SK-N-SH treated with all-trans-retinoic acid at 6 μM for 48 hours (cell line): ENCODE data around the gene C20orf144.

Experiments used
- CSDC2 ChIP-seq: fragments of 250-450 bp; sonication (Bioruptor Pico); IDR thresholded peaks from 2 replicates; pipeline ENCODE4 v1.5.0; 2020; ENCODE audit warnings: mild to moderate bottlenecking, moderate library complexity
- GLIS3 ChIP-seq: fragments of 250-450 bp; sonication (Bioruptor Pico); IDR thresholded peaks from 2 replicates; pipeline ENCODE4 v1.5.0; 2020; ENCODE audit warnings: mild to moderate bottlenecking, moderate library complexity
- ISL1 ChIP-seq: fragments of 250-450 bp; sonication (Bioruptor Pico); IDR thresholded peaks from 2 replicates; pipeline ENCODE4 v2.1.2; 2022; ENCODE audit warnings: mild to moderate bottlenecking, moderate library complexity
- OSR1 ChIP-seq: fragments of 250-450 bp; sonication (Bioruptor Pico); IDR thresholded peaks from 2 replicates; pipeline ENCODE4 v1.8.0; 2022; ENCODE audit warnings: moderate library complexity, mild to moderate bottlenecking, inconsistent platforms
- PATZ1 ChIP-seq: fragments of 250-450 bp; sonication (Bioruptor Pico); IDR thresholded peaks from 2 replicates; pipeline ENCODE4 v1.8.0; 2020; ENCODE audit warnings: mild to moderate bottlenecking, moderate library complexity, borderline replicate concordance
- RARB ChIP-seq: fragments of 250-450 bp; sonication (Bioruptor Pico); IDR thresholded peaks from 2 replicates; pipeline ENCODE4 v1.8.0; 2021; ENCODE audit warnings: mild to moderate bottlenecking, moderate library complexity
- SNAI2 ChIP-seq: fragments of 250-450 bp; sonication (Bioruptor Pico); IDR thresholded peaks from 2 replicates; pipeline ENCODE4 v1.5.0; 2020; ENCODE audit warnings: mild to moderate bottlenecking, moderate library complexity
- TOX ChIP-seq: fragments of 250-450 bp; sonication (Bioruptor Pico); IDR thresholded peaks from 2 replicates; pipeline ENCODE4 v1.8.0; 2021; ENCODE audit warnings: mild to moderate bottlenecking, moderate library complexity, borderline replicate concordance
- ZFP3 ChIP-seq: fragments of 250-450 bp; sonication (Bioruptor Pico); IDR thresholded peaks from 2 replicates; pipeline ENCODE4 v1.5.0; 2020; ENCODE audit warnings: mild to moderate bottlenecking, moderate library complexity
- ZFP30 ChIP-seq: fragments of 450-650 bp; formaldehyde crosslinking; IDR thresholded peaks from 2 replicates; pipeline ENCODE4 v1.5.0; 2022; ENCODE audit warnings: mild to moderate bottlenecking, moderate library complexity
- ZNF70 ChIP-seq: fragments of 450-650 bp; formaldehyde crosslinking; IDR thresholded peaks from 2 replicates; pipeline ENCODE4 v1.5.0; 2020; ENCODE audit warnings: mild to moderate bottlenecking, moderate library complexity
- TF ChIP-seq, protein P1 (sequence below): fragments of 250-450 bp; sonication (Bioruptor Pico); IDR thresholded peaks from 2 replicates; pipeline ENCODE4 v1.5.0; 2020; ENCODE audit warnings: mild to moderate bottlenecking, moderate library complexity
- TF ChIP-seq, protein P2 (sequence below): fragments of 250-450 bp; sonication (Bioruptor Pico); IDR thresholded peaks from 2 replicates; pipeline ENCODE4 v1.5.1; 2020; ENCODE audit warnings: low read depth, mild to moderate bottlenecking, moderate library complexity
- TF ChIP-seq, protein P3 (sequence below): fragments of 250-450 bp; sonication (Bioruptor Pico); IDR thresholded peaks from 2 replicates; pipeline ENCODE4 v1.8.0; 2021; ENCODE audit warnings: low read depth, mild to moderate bottlenecking, moderate library complexity, borderline replicate concordance

DNA sequence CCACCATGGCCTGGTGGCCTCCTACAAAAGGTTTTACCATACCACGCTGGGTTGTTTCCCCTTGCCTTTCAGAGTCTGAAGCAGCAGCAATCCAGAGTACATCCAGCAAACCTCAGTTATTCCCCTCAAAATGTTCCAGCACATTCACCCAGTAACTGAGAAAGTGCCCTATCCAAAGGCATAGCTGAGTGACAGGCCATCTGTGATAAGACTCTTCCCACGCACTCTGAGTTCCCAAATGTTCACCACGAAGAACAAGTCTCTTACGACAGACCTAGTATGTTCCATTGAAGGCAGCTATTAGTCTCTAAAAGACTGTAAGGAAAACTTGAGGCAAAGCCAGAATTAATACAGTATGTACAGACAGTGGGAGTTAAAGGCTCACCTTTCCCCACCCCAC lies 31.6 kb upstream of the C20orf144 start:
- TF ChIP-seq RARB (CRISPR knock-in tag) (no peak), ZFP30 (CRISPR knock-in tag) (no peak), SNAI2 (CRISPR knock-in tag) (no peak), GLIS3 (CRISPR knock-in tag) (no peak), ZFP3 (CRISPR knock-in tag) (no peak), OSR1 (no peak), PATZ1 (CRISPR knock-in tag) (no peak), CSDC2 (CRISPR knock-in tag) (no peak), TOX (CRISPR knock-in tag) (no peak), ZNF70 (CRISPR knock-in tag) (no peak), ISL1 (CRISPR knock-in tag) (no peak)
- TF ChIP-seq, protein P1, sequence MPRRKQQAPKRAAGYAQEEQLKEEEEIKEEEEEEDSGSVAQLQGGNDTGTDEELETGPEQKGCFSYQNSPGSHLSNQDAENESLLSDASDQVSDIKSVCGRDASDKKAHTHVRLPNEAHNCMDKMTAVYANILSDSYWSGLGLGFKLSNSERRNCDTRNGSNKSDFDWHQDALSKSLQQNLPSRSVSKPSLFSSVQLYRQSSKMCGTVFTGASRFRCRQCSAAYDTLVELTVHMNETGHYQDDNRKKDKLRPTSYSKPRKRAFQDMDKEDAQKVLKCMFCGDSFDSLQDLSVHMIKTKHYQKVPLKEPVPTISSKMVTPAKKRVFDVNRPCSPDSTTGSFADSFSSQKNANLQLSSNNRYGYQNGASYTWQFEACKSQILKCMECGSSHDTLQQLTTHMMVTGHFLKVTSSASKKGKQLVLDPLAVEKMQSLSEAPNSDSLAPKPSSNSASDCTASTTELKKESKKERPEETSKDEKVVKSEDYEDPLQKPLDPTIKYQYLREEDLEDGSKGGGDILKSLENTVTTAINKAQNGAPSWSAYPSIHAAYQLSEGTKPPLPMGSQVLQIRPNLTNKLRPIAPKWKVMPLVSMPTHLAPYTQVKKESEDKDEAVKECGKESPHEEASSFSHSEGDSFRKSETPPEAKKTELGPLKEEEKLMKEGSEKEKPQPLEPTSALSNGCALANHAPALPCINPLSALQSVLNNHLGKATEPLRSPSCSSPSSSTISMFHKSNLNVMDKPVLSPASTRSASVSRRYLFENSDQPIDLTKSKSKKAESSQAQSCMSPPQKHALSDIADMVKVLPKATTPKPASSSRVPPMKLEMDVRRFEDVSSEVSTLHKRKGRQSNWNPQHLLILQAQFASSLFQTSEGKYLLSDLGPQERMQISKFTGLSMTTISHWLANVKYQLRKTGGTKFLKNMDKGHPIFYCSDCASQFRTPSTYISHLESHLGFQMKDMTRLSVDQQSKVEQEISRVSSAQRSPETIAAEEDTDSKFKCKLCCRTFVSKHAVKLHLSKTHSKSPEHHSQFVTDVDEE (CRISPR knock-in tag), result no peak
- TF ChIP-seq, protein P2, sequence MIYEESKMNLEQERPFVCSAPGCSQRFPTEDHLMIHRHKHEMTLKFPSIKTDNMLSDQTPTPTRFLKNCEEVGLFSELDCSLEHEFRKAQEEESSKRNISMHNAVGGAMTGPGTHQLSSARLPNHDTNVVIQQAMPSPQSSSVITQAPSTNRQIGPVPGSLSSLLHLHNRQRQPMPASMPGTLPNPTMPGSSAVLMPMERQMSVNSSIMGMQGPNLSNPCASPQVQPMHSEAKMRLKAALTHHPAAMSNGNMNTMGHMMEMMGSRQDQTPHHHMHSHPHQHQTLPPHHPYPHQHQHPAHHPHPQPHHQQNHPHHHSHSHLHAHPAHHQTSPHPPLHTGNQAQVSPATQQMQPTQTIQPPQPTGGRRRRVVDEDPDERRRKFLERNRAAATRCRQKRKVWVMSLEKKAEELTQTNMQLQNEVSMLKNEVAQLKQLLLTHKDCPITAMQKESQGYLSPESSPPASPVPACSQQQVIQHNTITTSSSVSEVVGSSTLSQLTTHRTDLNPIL (CRISPR knock-in tag), result no peak
- TF ChIP-seq, protein P3, sequence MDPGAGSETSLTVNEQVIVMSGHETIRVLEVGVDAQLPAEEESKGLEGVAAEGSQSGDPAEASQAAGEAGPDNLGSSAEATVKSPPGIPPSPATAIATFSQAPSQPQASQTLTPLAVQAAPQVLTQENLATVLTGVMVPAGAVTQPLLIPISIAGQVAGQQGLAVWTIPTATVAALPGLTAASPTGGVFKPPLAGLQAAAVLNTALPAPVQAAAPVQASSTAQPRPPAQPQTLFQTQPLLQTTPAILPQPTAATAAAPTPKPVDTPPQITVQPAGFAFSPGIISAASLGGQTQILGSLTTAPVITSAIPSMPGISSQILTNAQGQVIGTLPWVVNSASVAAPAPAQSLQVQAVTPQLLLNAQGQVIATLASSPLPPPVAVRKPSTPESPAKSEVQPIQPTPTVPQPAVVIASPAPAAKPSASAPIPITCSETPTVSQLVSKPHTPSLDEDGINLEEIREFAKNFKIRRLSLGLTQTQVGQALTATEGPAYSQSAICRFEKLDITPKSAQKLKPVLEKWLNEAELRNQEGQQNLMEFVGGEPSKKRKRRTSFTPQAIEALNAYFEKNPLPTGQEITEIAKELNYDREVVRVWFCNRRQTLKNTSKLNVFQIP (CRISPR knock-in tag), result no peak
